Mammary epithelial cell (primary cell): ENCODE data around the gene GALNT10.

Source experiments
- EZH2 ChIP-seq: IDR thresholded peaks from 2 replicates; pipeline ENCODE4 v1.6.1; 2012; ENCODE audit warnings: low read length, inconsistent platforms, borderline replicate concordance
- TF ChIP-seq, protein P1 (sequence below), 2 donors: IDR thresholded peaks in 1 of 2; conservative IDR thresholded peaks in 1 of 2; 2 replicates each; pipeline ENCODE4 v1.5.1; 2011 to 2012; ENCODE audit warnings: inconsistent platforms in 2 of 2, low read length in 2 of 2, mild to moderate bottlenecking in 2 of 2, control low read depth in 1 of 2, low read depth in 1 of 2; ENCODE audit not compliant: insufficient read depth in 1 of 2; ENCODE audit errors: extremely low read depth in 1 of 2

DNA sequence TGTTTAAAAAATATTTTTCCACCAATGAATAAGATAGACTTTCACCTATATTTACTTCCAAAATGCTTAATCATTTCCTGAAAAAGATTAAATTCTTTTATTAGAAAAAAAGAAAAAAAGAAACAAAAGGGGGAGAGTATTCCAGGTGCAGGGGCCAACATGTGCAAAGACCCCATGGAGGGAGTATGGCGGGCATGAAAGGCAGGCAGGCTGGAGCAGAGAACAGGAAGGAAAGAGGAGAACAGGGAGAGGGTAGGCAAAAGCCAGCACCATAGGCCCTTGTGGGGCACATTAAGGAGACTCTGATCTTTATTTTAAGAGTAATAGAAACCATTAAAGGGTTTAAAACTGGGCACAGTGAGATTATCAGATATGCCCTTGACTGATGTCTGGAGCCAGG is 238.8 kb downstream of the GALNT10 start:
- TF ChIP-seq, protein P1, sequence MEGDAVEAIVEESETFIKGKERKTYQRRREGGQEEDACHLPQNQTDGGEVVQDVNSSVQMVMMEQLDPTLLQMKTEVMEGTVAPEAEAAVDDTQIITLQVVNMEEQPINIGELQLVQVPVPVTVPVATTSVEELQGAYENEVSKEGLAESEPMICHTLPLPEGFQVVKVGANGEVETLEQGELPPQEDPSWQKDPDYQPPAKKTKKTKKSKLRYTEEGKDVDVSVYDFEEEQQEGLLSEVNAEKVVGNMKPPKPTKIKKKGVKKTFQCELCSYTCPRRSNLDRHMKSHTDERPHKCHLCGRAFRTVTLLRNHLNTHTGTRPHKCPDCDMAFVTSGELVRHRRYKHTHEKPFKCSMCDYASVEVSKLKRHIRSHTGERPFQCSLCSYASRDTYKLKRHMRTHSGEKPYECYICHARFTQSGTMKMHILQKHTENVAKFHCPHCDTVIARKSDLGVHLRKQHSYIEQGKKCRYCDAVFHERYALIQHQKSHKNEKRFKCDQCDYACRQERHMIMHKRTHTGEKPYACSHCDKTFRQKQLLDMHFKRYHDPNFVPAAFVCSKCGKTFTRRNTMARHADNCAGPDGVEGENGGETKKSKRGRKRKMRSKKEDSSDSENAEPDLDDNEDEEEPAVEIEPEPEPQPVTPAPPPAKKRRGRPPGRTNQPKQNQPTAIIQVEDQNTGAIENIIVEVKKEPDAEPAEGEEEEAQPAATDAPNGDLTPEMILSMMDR (conservative IDR thresholded peaks at IDR 0.05 in 1 of 2, IDR thresholded peaks at IDR 0.05 in 1 of 2; ENCODE audit: extremely low read depth in 1 of 2, insufficient read depth in 1 of 2, low read depth in 1 of 2, low read length in 2 of 2) = no peak
- TF ChIP-seq EZH2 = no peak
